Stimulated activated naive CD8-positive, alpha-beta T cell treated with anti-CD3 and anti-CD28 coated beads, Interleukin-15, Interleukin-2, amounts not matched to agents 100 ng/mL and 50 ng/mL, for 24 hours (primary cell): ENCODE measurements around the gene PPIL6.

Experiments used
- H3K27ac Mint-ChIP-seq: one replicate; pipeline ENCODE4 v1.8.0; 2021; ENCODE audit warnings: mild to moderate bottlenecking, mixed read lengths
- H3K27me3 Mint-ChIP-seq: one replicate; pipeline ENCODE4 v1.8.0; 2021; ENCODE audit warnings: mixed read lengths
- H3K36me3 Mint-ChIP-seq: one replicate; pipeline ENCODE4 v1.8.0; 2021; ENCODE audit warnings: low read depth, mixed read lengths
- H3K4me1 Mint-ChIP-seq: one replicate; pipeline ENCODE4 v1.8.0; 2021; ENCODE audit warnings: low read depth, mixed read lengths
- H3K4me3 Mint-ChIP-seq: one replicate; pipeline ENCODE4 v1.8.0; 2021; ENCODE audit warnings: mild to moderate bottlenecking, mixed read lengths
- H3K9me3 Mint-ChIP-seq: one replicate; pipeline ENCODE4 v1.8.0; 2021; ENCODE audit warnings: mixed read lengths

Gene PPIL6

DNA sequence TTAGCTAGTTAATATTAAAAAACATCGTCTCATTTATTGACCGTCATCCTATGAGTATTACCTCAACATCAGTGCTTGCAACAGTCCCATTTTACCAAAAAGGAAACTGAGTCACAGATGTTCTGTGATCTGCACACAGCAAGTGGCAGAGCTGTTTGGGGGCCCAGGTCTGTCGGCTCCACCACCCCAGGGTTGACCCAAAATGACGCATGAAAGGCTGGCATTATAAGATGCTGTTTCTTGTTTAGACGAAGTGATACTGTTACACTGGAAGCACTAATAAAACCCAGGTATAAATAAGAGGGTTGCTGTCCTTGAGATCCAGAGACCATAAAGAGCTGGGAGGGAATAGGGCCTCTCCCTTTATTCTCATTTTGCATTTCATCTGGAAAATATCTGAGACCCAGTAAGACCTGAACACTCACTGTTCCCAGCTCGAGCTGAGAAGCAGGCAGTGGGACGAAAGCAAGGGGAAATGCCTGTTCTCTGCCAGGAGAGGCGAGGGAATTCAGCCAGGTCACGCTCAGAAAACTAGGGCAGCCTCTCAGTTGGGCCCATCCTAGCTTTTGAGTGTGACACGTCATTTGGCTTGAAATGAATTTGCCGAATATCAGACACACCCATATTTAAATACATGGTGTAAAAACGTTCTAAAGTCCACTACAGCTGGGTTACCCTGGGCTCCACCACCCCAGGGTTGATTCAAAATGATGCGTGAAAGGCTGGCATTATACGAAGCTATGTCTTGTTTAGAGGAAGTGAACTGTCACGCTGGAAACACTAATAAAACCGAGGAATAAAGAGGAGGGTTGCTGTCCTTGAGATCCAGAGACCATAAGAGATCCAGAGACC is 16.5 kb upstream of the PPIL6 start:
- Mint-ChIP-seq H3K4me1 (peaks cover 79% of the 10 kb centered on the region), H3K27ac (no peak overlapping the region), H3K9me3 (peaks cover 2% of the 10 kb centered on the region), H3K27me3 (no peaks in the 10 kb centered on the region), H3K4me3 (peak overlapping the region; percentile 44), H3K36me3 (peaks cover 20% of the 10 kb centered on the region)

DNA sequence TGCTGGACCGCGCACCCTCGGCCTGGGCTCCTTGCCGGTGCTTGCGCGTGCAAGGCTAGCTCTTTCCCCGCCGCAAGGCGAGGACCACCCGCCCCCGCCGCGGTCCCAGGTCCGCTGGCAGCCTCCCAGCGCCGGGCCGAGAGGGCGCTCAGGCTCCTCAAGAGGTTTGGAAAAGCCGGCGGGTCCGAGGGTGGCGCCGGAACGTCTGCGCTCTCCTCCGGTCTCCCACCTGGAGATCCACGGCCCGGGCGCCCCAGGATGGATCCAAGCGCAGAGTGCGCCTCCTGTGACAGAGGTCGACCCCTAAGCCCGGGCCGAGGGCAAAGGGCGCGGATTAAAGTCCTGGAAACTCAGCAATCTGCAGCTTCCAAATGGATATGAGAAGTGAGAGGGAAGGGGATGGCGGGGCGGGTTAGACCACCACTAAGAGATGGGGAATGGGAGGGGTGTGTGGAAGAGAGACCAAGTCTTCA is 15.7 kb upstream of the PPIL6 start:
- no peaks in the 10 kb centered on the region for H3K9me3 Mint-ChIP-seq
- H3K27me3 Mint-ChIP-seq: no peaks in the 10 kb centered on the region
- H3K36me3 Mint-ChIP-seq: peaks cover 17% of the 10 kb centered on the region
- peak overlapping the region; percentile 52 for H3K27ac Mint-ChIP-seq
- H3K4me1 Mint-ChIP-seq: peaks cover 77% of the 10 kb centered on the region
- H3K4me3 Mint-ChIP-seq: peak overlapping the region; percentile 44

DNA sequence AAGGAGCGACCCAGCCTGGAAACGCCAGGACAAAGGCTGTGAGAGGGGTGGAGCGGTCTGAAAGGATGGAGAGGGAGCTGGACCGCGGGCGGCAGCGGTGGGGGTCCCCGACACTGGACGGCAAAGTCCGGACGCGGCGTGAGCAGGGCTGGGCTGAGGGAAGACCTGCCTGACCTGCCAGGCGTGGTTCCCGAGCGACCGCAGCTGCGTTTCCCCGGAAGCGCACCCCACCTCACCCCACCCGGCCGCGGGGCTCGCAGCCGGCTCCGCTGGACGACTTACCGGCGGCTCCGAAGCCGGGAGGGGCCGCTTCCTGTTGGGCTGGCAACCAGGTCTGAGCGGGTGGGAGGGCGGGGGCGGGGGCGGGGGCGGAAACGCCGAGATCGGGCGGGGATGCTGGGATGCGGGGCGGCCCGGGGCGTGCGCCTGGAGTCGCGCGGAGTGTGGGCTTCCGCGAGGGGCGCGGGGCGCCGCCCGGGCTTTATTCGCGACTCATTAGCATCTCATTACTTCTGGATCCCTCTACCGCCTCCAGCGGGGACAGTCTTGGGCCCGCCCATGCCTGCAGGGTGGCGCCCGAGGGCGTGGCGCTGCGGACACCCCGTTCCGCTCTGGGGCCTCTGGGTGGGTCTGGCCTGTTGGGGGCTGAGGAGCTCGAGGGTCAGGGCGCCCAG is 15.1 kb upstream of the PPIL6 start, which contains the start of gene MICAL1:
TSS of gene MICAL1 (minus strand) at position 336 of the 674 bp plus-strand sequence. CDS start 1,576 bp downstream, outside the sequence.
- H3K4me1 Mint-ChIP-seq: peaks cover 76% of the 10 kb centered on the region
- peak within 1 kb of the TSS; percentile 84 for H3K4me3 Mint-ChIP-seq
- H3K36me3 Mint-ChIP-seq: peaks cover 18% of the 10 kb centered on the region
- peak within 1 kb of the TSS; percentile 90 for H3K27ac Mint-ChIP-seq
- H3K9me3 Mint-ChIP-seq: no peaks in the 10 kb centered on the region
- no peaks in the 10 kb centered on the region for H3K27me3 Mint-ChIP-seq

- peaks cover 76% of the 10 kb centered on the region for H3K4me1 Mint-ChIP-seq
- H3K27ac Mint-ChIP-seq: peak overlapping the region; percentile 90
- H3K36me3 Mint-ChIP-seq: peaks cover 19% of the 10 kb centered on the region
- H3K4me3 Mint-ChIP-seq: peak overlapping the region; percentile 84
- H3K27me3 Mint-ChIP-seq: no peaks in the 10 kb centered on the region
- no peaks in the 10 kb centered on the region for H3K9me3 Mint-ChIP-seq
Observed at GRCh38 chr6:109454496-109455436, 14.3 kb upstream of the PPIL6 start.

- Mint-ChIP-seq H3K4me3 (peak overlapping the region; percentile 84), H3K9me3 (no peaks in the 10 kb centered on the region), H3K36me3 (peaks cover 15% of the 10 kb centered on the region)
Observed at GRCh38 chr6:109453594-109454495, 13.4 kb upstream of the PPIL6 start.

DNA sequence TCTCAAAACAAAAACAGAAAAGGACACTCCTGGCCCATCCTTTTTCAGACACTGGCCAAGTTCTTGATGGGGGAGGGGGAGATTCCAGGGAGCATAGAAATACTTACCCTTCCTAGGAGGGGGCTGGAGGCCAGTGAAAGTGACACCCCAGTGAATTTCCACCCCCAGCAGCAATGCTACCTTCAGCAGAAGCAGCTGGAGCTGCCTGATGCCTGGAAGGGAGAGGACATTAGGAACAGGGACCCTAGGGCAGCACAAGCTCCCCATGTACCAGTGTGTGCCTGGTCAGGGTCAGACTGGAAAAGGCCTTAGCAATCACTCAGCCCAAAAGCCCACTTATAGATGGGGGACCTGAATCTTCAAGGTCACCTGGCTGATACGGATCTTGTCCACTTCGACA is 12.7 kb upstream of the PPIL6 start:
- no peak overlapping the region for H3K4me3 Mint-ChIP-seq
- H3K27me3 Mint-ChIP-seq: no peaks in the 10 kb centered on the region
- no peak overlapping the region for H3K27ac Mint-ChIP-seq
- H3K9me3 Mint-ChIP-seq: no peaks in the 10 kb centered on the region
- H3K36me3 Mint-ChIP-seq: peaks cover 12% of the 10 kb centered on the region
- peaks cover 66% of the 10 kb centered on the region for H3K4me1 Mint-ChIP-seq

More at GRCh38 chr6:109453594-109454495, 13.4 kb upstream of the PPIL6 start:
- peak overlapping the region; percentile 90 for H3K27ac Mint-ChIP-seq
- no peaks in the 10 kb centered on the region for H3K27me3 Mint-ChIP-seq
- peaks cover 73% of the 10 kb centered on the region for H3K4me1 Mint-ChIP-seq

GRCh38 chr6:109452181-109452580 is 11.8 kb upstream of the PPIL6 start:
- peaks cover 12% of the 10 kb centered on the region for H3K36me3 Mint-ChIP-seq
- peaks cover 57% of the 10 kb centered on the region for H3K4me1 Mint-ChIP-seq
- H3K9me3 Mint-ChIP-seq: no peaks in the 10 kb centered on the region
- H3K4me3 Mint-ChIP-seq: no peak overlapping the region
- H3K27me3 Mint-ChIP-seq: no peaks in the 10 kb centered on the region
- H3K27ac Mint-ChIP-seq: no peak overlapping the region

GRCh38 chr6:109451376-109451775 is 10.9 kb upstream of the PPIL6 start:
- Mint-ChIP-seq H3K36me3 (peaks cover 16% of the 10 kb centered on the region), H3K27ac (no peak overlapping the region), H3K4me1 (peaks cover 51% of the 10 kb centered on the region), H3K4me3 (no peak overlapping the region), H3K9me3 (no peaks in the 10 kb centered on the region), H3K27me3 (no peaks in the 10 kb centered on the region)

DNA sequence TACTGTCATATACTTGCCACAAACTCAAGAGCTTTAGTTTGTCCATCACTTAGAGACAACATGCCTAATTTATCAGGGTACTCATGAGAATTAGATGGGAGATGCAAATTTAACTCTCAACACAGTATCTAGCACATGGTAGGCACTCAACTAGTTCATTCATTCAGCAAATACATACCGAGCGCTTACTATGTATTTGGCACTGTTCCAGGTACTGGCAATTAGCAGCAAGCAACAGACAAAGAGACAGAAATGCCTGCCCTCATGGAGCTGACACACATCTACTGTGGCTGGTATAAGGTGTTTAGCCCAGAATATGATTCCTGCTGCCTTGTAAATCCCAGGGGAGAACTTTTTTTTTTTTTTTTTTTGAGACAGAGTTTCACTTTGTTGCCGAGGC is 10.4 kb upstream of the PPIL6 start:
- no peaks in the 10 kb centered on the region for H3K9me3 Mint-ChIP-seq
- H3K4me1 Mint-ChIP-seq: peaks cover 50% of the 10 kb centered on the region
- H3K36me3 Mint-ChIP-seq: peaks cover 20% of the 10 kb centered on the region
- no peak overlapping the region for H3K4me3 Mint-ChIP-seq
- no peaks in the 10 kb centered on the region for H3K27me3 Mint-ChIP-seq
- peak overlapping the region; percentile 26 for H3K27ac Mint-ChIP-seq

DNA sequence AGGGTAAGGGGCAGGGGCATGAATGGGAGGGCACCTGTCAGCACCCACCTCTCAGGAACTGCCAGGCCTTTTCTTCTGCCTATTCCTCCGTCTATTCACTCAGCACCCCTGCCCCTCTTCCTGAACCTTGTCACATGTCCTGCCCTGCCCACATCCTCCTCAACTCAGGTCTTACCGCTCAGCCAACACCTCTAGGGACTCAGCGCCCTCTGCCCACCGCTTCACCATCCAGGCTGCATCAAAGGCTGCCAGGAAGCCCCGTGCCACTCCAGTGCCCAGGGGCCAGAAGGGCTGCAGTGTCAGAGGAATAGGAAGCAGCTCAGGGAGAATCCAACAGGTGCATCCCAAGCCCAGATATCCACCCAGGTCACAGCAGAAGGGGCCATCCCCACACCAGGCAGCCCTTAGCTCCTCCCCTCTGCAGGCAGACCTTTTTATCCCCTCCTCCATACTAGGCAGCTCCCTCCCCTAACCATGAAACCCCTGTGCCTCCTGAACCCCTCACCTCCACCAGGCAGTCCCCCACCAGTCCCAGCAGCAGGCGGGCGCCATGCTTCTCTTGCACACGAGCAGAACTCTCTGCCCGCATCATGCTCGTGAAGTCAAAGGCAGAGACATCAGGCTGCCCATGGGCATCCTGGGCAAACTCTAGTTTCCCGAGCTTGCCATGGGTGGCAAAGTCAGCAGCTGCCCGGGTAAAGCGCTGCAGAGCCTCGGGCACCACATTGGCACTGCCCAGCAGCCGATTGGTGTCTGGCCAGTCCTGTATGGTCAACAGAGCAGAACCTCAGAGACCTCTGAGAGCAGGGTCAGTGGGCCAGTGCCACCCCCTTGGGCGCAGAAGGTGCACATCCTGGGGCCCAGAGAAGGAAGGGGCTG is 9.6 kb upstream of the PPIL6 start:
- H3K36me3 Mint-ChIP-seq: peaks cover 27% of the 10 kb centered on the region
- peak overlapping the region; percentile 3 for H3K4me3 Mint-ChIP-seq
- H3K27ac Mint-ChIP-seq: peak overlapping the region; percentile 27
- no peaks in the 10 kb centered on the region for H3K9me3 Mint-ChIP-seq
- H3K27me3 Mint-ChIP-seq: no peaks in the 10 kb centered on the region
- peaks cover 50% of the 10 kb centered on the region for H3K4me1 Mint-ChIP-seq

- Mint-ChIP-seq H3K4me3 (no peak overlapping the region), H3K27ac (no peak overlapping the region), H3K4me1 (peaks cover 45% of the 10 kb centered on the region), H3K36me3 (peaks cover 27% of the 10 kb centered on the region), H3K9me3 (no peaks in the 10 kb centered on the region), H3K27me3 (no peaks in the 10 kb centered on the region)
Observed at GRCh38 chr6:109449064-109449794, 8.8 kb upstream of the PPIL6 start.

- no peak overlapping the region for H3K4me3 Mint-ChIP-seq
- peaks cover 27% of the 10 kb centered on the region for H3K36me3 Mint-ChIP-seq
- H3K4me1 Mint-ChIP-seq: peaks cover 38% of the 10 kb centered on the region
- no peaks in the 10 kb centered on the region for H3K9me3 Mint-ChIP-seq
- H3K27me3 Mint-ChIP-seq: no peaks in the 10 kb centered on the region
- no peak overlapping the region for H3K27ac Mint-ChIP-seq
Observed at GRCh38 chr6:109448615-109449014, 8.2 kb upstream of the PPIL6 start.
